CD4-positive, alpha-beta T cell treated with Interleukin-12 subunit alpha and Interleukin-12 subunit beta, for 1 hour (primary cell): ENCODE results near the gene TMEM135.
A peak's percentile ranks its signal among the peaks of the same experiment; 100 is the strongest.
"Not testable (repeated sequence)": the region's sequence is repeated elsewhere in the genome, so short reads cannot be mapped to it uniquely, and the experiment has no call there.

ENCODE experiments used
- DNase-seq: peaks from one replicate; pipeline ENCODE4 v3.0.0-alpha.2; 2020

Gene TMEM135

GRCh38 chr11:87037450-87038234 is at the start of gene TMEM135:
Gene TMEM135 (plus strand): TSS chr11:87037934. CDS start chr11:87038046, 112 bp downstream.
- peak; percentile 94 for DNase-seq

- DNase-seq = no peak
Measured at GRCh38 chr11:86988351-86988881, 49.3 kb upstream of the TMEM135 start.

DNA sequence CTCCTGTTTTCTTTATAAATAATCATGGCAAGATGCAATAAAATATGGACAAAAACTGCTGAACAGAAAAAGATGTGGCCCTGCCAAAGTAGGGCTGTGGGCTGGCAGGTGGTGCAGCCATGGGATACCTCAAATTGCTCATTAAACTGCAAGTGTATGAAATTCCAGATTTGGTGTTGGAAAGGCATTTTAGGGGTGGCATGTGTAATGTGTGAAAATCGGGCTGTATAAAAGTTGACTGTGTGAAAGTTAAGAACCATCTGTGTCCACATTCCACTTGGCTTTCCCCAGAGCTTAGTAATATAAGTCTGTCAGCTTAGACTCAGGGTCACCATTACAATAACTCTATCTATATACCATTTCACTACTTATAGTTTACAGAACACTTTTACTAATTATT is 47.7 kb upstream of the TMEM135 start:
- DNase-seq = no peak

- no peak for DNase-seq
Measured at GRCh38 chr11:86990515-86990914, 47.2 kb upstream of the TMEM135 start.

GRCh38 chr11:86991341-86991740 is 46.4 kb upstream of the TMEM135 start:
- no peak for DNase-seq

DNA sequence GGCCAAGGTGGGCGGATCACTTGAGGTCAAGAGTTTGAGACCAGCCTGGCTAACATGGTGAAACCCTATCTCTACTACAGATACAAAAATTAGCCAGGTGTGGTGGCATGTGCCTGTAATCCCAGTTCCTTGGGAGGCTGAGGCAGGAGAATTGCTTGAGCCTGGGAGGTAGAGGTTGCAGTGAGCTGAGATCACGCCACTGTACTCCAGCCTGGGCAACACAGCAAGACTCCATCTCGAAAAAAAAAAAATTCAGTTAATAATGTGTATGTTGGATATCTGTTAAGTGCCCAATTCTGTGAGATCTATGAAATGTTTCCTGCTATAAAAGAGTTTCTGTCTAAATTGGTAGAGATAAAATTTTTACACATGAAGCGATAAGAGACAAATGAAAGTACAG is 45.4 kb upstream of the TMEM135 start:
- not testable (repeated sequence) for DNase-seq

DNA sequence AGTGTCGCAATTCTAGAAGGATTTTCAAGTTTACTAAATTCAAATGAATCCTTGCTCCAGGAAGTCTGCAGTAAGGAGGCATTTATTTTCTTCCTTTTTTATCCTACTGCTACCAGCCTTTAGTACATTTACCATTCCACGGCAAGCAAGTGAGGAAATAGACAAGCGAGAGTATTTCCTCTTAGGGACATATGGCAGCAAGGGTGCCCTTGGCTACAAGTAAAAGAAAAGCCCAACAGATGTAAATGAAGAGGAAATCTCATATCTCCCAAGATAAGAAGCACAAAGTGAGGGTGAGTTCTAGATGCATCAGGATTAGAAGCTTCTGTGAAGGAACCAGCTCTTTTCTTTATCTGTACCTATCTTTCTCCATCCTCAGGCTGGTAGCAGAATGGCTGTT is 44.7 kb upstream of the TMEM135 start:
- DNase-seq = no peak

DNA sequence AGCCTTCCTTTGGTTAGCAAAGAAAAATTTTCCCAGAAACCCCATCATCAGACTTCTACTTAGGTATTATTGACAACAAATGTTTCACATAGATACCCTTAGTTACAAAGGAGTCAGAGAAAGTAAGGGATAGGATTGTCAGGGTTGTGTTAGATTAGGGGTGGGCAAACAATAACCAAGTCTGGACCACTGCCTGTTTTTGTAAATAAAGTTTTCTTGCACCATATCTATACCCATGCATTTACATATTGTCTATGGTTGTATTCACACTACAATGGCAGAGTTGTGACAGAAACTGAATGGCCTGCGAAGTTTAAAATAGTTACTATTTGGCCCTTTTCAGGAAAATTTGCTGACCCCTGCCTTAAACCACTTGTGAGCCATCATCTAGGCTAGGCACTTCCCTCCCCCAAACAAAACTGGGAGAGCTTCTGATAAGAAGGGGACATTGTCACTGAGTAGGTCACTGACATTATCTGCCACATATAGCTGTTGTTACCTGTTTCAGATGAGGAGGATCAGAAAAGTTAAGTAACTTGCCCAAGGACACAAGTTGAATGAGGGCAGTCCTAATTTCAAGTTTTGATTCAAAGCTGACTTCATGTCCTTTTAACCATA is 40.7 kb upstream of the TMEM135 start:
- no peak for DNase-seq

GRCh38 chr11:86999388-86999787 is 38.3 kb upstream of the TMEM135 start:
- DNase-seq = no peak

DNA sequence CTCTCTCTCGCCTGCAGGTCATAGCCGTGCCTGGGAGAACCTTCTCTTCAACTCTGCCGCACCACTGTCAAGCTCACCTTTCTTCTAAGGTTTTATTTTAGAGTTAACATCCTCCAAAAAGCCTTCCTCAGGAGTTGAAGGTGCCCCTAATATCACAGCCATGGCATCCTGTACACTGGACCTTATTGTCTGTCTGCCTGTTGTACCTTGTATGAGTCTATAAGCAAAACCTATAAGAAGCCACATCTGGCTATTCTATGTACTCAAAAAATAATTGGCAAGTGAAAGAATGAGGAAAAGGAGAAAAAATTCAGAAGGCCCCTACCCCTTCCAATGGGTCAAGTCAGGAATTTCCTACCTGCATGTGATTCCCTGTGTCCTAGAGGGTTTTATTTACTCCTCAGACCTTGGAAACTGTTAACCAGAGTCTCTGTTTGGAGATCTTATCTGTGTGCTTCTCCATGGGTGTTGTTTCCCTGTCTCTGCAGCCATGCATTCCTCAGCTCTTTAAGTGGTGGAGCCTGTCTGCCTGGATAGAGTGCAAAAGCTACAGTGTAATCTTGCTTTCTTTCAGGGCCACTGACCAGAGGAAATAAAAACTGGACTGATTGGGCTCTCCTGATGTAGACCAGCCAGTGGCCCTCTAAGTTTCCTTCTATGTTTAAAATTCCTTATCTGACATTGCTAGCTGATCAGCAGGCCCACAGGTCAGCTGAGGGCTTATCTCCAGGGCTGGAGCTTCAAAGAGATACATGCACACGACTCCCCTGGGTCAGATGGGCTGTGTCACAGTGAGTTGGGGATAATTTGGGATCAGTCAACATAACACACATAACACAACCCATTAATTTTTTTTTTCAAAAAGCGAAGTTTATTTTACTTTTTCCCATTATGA is 37.6 kb upstream of the TMEM135 start:
- DNase-seq = no peak

DNA sequence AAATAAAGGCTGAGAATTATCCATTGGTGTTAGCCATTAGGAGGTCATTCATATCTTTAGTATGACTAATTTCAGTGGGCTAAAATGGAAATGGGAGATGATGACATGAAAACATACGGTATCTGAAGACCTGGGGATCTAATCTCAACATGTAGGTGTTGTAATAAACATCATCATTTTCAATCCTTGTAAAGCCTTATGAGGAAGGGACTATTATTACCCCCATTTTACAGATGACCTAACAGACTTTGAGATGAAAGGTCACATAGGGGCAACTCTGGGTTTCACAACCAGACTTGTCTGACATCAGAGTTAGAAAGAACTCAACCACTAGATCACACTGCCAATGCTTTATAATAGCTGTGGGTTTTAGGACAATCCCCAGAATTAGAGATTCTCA is 34.8 kb upstream of the TMEM135 start:
- no peak for DNase-seq

- DNase-seq = not testable (repeated sequence)
Measured at GRCh38 chr11:87004281-87004680, 33.5 kb upstream of the TMEM135 start.

DNA sequence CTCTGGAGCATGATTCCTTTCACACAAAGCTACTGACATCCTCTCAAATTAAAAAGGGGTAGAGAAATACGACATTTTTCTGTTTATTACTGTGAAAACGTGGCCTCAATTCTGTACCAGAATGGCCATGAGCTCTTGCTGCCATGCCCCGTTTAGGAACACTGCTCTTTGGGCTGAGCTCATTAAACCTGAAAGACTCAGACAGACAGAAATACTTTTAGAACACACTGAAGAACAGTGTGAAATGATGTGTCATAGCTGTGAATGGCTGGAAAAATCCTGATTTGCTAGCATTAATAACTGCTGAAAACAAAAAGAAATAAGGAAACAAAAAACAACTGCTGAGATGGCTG is 32.2 kb upstream of the TMEM135 start:
- no peak for DNase-seq

GRCh38 chr11:87006035-87006434 is 31.7 kb upstream of the TMEM135 start:
- DNase-seq = no peak

GRCh38 chr11:87007963-87008362 is 29.8 kb upstream of the TMEM135 start:
- DNase-seq = no peak

- no peak for DNase-seq
Measured at GRCh38 chr11:87012089-87012488, 25.6 kb upstream of the TMEM135 start.

- no peak for DNase-seq
Measured at GRCh38 chr11:87012673-87013072, 25.1 kb upstream of the TMEM135 start.

DNA sequence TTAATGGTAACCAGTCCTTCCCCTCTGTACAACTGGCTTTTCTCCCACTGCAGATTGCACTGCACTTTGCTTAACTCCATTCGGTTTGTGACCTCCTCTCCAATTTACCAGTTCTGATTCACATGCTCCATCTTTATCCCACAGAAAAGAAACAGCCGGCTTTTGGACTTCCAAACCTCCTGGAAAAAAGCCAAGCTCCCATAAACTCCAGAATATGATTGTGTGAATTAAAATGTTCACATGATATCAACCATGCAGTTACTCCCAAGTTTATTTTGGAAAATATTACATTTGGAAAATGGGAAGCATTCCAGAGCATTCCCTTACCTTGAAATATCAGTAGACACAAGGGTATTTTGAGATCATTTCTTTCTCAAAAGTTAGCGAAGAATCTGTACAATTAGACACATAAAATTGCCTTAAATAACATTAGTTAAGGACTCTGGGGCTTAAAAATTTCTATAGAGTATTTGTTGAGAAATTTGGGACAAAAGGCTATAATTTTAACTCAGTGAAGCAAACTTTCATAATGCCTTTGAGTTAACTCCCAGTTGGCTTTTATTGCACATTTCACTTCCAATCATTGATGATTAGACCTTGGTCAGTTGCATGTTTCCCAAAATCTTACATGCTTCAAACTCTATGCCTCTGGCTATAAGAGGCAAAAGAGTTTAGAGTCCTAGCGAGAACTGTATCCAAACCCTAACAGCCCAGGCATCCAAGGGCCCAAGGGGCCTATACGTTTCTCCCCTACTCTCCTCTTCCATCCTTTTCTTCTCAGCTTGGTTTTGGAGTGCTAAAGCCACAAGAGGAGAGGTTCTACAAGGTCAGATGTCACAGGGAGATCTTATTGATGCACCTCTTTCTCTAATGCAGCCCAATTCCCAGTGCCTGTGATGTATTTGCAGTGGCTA is 23.6 kb upstream of the TMEM135 start:
- no peak for DNase-seq

- DNase-seq = no peak
Measured at GRCh38 chr11:87015645-87016044, 22.1 kb upstream of the TMEM135 start.

DNA sequence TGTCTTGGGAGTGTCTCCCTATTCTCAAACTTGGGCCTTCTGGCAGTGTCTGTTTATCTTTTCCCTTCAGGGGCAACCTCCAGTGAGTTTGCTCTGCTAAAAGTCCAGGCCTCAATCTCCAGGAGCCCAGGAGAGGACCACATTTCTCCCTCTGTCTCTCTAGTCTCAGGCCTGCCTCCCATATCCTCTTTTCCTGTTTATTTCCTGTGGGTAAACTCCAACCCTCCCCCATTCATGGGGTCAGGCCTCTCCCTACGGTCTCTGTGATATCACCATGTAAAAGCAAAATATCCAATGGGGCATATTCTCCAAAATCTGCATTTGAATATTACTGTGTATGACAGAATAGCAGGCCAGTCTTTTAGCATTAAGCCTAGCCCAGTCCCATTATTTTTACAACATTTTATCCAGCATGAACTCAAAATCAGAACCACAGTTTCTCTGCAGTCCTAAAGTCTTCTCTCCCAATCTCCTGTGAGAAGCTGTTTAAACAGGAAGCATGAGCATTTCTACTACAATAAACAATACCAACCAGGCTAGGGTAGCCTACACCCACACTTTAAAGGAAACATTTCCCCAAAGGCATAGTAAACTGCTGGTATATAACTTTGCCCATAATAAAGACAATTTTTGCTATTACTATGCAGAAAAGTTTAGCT is 18.0 kb upstream of the TMEM135 start:
- DNase-seq = no peak

DNA sequence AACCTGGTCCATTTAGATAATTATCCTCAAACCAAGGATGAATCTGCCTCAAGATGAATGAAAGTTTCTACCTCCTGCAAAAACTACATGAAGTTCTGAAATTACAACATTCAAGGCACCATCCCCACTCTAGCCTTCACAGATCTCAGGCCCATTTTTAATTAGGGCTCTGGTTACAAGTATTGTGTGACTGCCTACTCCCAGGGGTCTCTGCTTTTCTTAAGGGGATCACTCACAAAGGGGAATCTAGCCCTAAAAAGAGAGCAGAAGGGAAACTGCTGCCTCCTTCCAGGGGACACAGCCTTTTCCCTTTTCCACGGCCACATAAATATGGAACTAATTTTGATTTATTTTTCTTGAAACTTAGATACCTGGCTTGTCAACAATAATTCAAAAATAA is 17.4 kb upstream of the TMEM135 start:
- no peak for DNase-seq
